Measurements from ENCODE around the gene SRMS. TPM values are rescaled to one million over a fixed set of nuclear protein-coding genes. Genes with fewer than 3 reads are reported as not detected.

The SRMS gene
- total RNA-seq, 1 donor, result not detected

DNA sequence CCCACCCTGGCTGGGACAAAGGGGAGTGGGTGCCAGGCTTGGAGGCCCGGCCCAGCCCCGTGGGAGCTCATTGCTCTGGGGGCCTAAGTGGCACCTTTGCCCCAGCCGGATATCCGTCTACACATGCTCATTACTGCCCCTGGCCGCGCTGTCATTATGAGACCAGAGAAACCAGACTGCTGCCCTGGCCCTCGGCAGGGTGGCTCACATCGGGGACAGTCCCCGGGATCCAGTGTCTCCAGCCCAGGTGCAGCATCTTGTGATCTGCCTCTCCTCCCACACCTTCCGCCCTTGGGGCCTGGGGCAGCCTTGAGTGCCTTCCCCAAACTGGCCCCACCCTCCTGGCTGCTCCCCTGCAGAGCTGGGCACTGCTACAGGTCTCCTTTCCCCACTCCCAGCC lies 4.9 kb downstream of the SRMS start:
- TF ChIP-seq CTCF (IDR thresholded peaks at IDR 0.05; ENCODE audit: extremely low read depth, low read depth, low read length), result no peak
- DNase-seq (ENCODE audit: insufficient read length, low spot score, missing footprints), result no peak

GRCh38 chr20:63542031-63542559 lies 5.5 kb downstream of the SRMS start:
- Histone ChIP-seq H3K27ac (ENCODE audit: low read depth, low read length) (no peak overlapping the region), H2AFZ (ENCODE audit: low read length) (no peak overlapping the region), H3K36me3 (ENCODE audit: insufficient read depth, low read length) (no peaks in the 10 kb centered on the region), H3K4me3 (ENCODE audit: insufficient read depth, low read length) (no peak overlapping the region), H3K79me2 (ENCODE audit: insufficient read depth, low read length) (no peaks in the 10 kb centered on the region), H3K9me3 (ENCODE audit: low read depth, low read length) (no peaks in the 10 kb centered on the region), H3K4me1 (ENCODE audit: insufficient read depth, low read length) (no peaks in the 10 kb centered on the region), H3K27me3 (ENCODE audit: insufficient read depth, low read length) (peaks cover 7% of the 10 kb centered on the region), H4K20me1 (ENCODE audit: insufficient read depth, low read length) (no peaks in the 10 kb centered on the region), H3K4me2 (ENCODE audit: insufficient read depth, low read length) (no peak overlapping the region)
- DNase-seq (ENCODE audit: insufficient read length, low spot score, missing footprints), result no peak
- TF ChIP-seq CTCF (IDR thresholded peaks at IDR 0.05; ENCODE audit: extremely low read depth, low read depth, low read length), result no peak

More for the DNA sequence above, 4.9 kb downstream of the SRMS start:
- Histone ChIP-seq H3K27me3 (ENCODE audit: insufficient read depth, low read length) (peaks cover 7% of the 10 kb centered on the region), H3K4me3 (ENCODE audit: insufficient read depth, low read length) (no peak overlapping the region), H3K9me3 (ENCODE audit: low read depth, low read length) (no peaks in the 10 kb centered on the region), H3K4me1 (ENCODE audit: insufficient read depth, low read length) (no peaks in the 10 kb centered on the region), H4K20me1 (ENCODE audit: insufficient read depth, low read length) (no peaks in the 10 kb centered on the region), H3K36me3 (ENCODE audit: insufficient read depth, low read length) (no peaks in the 10 kb centered on the region), H3K4me2 (ENCODE audit: insufficient read depth, low read length) (no peak overlapping the region), H3K27ac (ENCODE audit: low read depth, low read length) (no peak overlapping the region), H3K79me2 (ENCODE audit: insufficient read depth, low read length) (no peaks in the 10 kb centered on the region), H2AFZ (ENCODE audit: low read length) (no peak overlapping the region)

DNA sequence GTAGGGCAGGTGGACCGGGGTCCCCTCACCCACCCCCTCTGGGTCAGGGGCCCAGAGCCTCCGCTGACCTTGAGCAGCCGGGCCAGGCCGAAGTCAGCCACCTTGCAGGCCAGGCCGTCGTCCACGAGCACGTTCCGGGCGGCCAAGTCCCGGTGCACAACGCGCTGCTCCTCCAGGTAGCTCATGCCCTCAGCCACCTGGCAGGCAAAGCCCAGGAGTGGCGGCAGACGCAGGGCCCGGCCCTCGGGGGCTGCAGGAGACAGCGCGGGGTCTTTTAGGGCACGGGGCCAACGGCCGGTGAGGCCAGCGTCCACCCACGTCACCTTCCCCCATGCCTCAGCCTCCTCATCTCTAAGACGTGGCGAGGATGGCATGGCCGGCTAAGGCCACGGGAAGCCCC lies 6.2 kb downstream of the SRMS start:
- no peak overlapping the region for H3K4me3 ChIP-seq (ENCODE audit: insufficient read depth, low read length)

More for the DNA sequence above, 6.2 kb downstream of the SRMS start:
- H2AFZ ChIP-seq (ENCODE audit: low read length), result no peak overlapping the region
- H4K20me1 ChIP-seq (ENCODE audit: insufficient read depth, low read length), result no peaks in the 10 kb centered on the region
- peaks cover 4% of the 10 kb centered on the region for H3K4me1 ChIP-seq (ENCODE audit: insufficient read depth, low read length)
- TF ChIP-seq CTCF (IDR thresholded peaks at IDR 0.05; ENCODE audit: extremely low read depth, low read depth, low read length), result no peak
- H3K9me3 ChIP-seq (ENCODE audit: low read depth, low read length), result no peaks in the 10 kb centered on the region
- H3K4me2 ChIP-seq (ENCODE audit: insufficient read depth, low read length), result no peak overlapping the region
- H3K27me3 ChIP-seq (ENCODE audit: insufficient read depth, low read length), result peaks cover 5% of the 10 kb centered on the region
- no peaks in the 10 kb centered on the region for H3K36me3 ChIP-seq (ENCODE audit: insufficient read depth, low read length)
- DNase-seq (ENCODE audit: insufficient read length, low spot score, missing footprints), result no peak
- H3K79me2 ChIP-seq (ENCODE audit: insufficient read depth, low read length), result no peaks in the 10 kb centered on the region
- H3K27ac ChIP-seq (ENCODE audit: low read depth, low read length), result no peak overlapping the region

Measured in osteoblast (primary cell).